Urothelium cell line (cell line): ENCODE results near the gene CCR3.
A peak's percentile ranks its signal among the peaks of the same experiment; 100 is the strongest.

ENCODE experiments used
- DNase-seq: peaks from one replicate; pipeline ENCODE4 v3.0.0; 2011; ENCODE audit warnings: low spot score, mixed read lengths
- FAIRE-seq: peaks from 2 replicates; lab custom pipeline; 2011; peaks lifted over from hg19 to GRCh38; lab: Jason Lieb, UNC

Gene CCR3

GRCh38 chr3:46218196-46218709, 24.0 kb upstream of the CCR3 start:
- no peak for DNase-seq
- FAIRE-seq, result no peak

- FAIRE-seq, result no peak
- no peak for DNase-seq
These were observed 20.9 kb upstream of the CCR3 start for GRCh38 chr3:46221391-46221790.

- FAIRE-seq (no peak), DNase-seq (no peak)
These were observed 20.3 kb upstream of the CCR3 start for GRCh38 chr3:46221938-46222337.

- FAIRE-seq (no peak), DNase-seq (no peak)
These were observed 19.7 kb upstream of the CCR3 start for GRCh38 chr3:46222435-46223161.

GRCh38 chr3:46228260-46229242, 13.7 kb upstream of the CCR3 start:
- FAIRE-seq (peak; percentile 48), DNase-seq (peak; percentile 51)

GRCh38 chr3:46231323-46231722, 10.9 kb upstream of the CCR3 start:
- DNase-seq, result no peak
- FAIRE-seq, result no peak

GRCh38 chr3:46233194-46233593, 9.1 kb upstream of the CCR3 start:
- DNase-seq (no peak), FAIRE-seq (no peak)

- DNase-seq (no peak), FAIRE-seq (no peak)
These were observed 6.8 kb upstream of the CCR3 start for GRCh38 chr3:46235425-46235824.

DNA sequence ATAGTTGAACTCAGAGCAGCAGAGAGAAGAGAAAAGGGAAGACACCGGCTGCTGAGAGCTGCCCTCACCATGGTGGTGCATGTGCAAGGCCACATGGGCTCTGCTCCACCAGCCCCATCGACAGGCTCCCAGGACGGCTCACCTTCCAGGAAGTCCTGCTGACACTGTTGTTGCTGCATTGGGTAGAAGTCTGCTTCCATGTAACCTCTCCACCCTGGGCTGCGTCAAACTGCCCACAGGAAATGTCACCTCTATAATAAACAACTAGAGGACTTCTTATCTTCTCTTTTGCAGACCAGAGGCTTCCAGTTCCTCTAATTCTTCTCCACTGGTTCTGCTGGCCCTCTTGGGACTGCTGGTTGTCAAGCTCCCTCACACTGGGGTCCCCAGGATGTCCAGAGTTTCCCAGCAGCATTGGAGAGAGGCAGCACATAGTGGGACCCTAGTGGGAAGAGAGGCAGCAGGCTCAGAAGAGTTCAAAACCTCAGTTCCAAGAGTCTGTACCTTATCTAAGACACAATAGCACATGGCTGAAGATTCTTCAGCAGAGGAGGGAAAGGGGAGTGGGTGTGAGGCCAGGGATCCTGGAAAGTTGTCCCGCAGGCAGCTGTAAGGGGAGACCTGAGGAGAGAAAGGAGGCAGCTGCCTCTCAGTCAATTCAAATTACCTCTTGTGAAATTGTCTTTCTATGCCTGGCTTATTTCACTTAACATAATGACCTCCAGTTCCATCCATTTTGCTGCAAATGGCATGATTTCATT, 5.8 kb upstream of the CCR3 start:
- FAIRE-seq (peak; percentile 44), DNase-seq (no peak)

DNA sequence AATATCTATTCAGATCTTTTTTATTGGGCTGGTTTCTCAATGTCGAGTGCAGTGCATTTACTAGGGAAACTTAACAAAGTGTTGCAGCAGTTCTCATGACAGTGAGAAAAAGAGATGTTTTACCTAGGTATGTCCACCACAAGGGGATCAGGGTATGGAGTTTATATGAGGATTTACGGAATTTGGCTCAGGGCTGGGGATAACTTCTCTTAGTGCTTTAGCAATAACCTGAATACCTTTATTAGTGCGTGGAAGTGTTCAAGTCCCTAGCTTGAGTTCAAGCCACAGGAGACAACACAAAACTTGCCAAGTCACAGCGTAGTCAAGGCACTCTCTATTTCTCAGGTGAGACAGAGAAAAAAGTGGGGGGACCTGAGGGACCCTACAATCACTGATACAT, 3.9 kb upstream of the CCR3 start:
- FAIRE-seq (no peak), DNase-seq (no peak)

GRCh38 chr3:46239301-46239938, 2.8 kb upstream of the CCR3 start:
- DNase-seq (no peak), FAIRE-seq (no peak)

DNA sequence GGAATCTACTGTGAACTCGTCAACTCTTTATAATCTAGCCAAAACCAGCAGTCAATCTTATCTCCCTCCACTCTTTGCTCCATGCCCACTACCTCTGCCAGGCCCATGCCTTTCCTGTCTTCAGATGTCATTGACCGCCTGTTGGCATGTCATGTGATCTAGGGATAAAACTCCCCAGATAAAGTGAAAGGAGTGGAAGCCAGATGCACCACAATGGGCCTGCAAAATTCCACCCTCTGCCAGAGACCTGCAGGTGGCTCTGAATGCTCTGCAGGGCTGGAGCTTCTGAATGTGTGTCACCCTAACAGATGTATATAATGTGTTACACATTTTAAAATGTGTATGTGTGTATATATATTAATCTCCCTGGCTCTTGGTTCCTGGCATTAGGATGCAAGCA, 2.3 kb upstream of the CCR3 start:
- no peak for FAIRE-seq
- no peak for DNase-seq

DNA sequence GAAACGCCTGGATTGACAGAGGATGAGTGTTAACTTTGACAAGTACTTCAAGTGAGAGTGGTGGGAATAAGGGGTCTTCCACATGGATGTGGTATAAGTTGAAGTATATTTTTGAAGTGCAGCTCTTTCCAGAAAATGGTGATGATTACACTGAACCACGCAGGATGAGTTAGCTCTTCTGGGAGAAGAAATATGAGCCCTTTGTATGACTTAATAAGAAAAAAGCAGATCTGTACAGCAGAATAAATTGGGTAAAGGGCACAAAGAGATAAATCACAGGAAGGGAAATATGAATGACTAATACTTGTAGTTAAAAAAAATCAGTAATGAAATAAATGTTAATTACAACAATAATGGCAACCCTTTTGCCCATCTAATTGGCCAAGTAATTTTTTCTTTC, 1.3 kb downstream of the CCR3 start:
- FAIRE-seq (no peak), DNase-seq (no peak)

DNA sequence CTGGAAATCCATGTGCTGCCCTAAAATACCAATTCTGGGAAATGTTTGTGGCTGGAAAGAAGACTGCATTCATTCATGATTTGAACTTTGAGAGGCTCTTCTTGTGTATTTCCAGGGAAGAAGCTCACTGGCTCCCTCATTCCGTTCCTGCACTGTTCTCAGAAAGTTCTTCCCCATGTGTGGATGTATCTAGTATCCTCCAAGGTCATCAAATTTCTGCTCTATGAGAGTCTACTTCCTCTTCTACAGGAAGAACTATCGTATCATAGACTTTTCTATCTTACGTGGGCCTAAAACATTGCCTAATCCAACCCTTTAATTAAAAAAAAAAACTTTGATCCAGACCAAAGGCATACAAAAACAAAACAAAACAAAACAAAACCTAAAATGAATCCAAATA, 2.9 kb downstream of the CCR3 start:
- FAIRE-seq (no peak), DNase-seq (no peak)

DNA sequence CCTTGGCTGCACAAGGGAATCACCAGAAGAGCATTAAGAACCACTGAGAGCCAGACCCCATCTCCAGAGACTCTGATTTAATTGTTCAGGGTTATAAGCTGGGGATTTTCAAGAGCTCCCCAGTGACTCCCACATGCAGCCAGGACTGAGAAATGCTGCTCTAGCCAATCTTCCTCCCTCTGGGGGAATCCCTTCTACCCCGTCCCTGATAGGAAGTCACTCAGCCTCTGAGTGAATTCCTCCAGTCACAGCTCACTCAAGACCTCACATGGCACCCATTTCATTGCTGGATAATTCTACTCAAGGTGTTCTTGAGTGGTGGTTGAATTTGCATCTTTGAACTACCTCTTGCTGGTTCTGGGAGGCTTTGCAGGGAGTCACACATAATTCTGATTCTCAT, 10.7 kb downstream of the CCR3 start:
- DNase-seq (no peak), FAIRE-seq (no peak)

DNA sequence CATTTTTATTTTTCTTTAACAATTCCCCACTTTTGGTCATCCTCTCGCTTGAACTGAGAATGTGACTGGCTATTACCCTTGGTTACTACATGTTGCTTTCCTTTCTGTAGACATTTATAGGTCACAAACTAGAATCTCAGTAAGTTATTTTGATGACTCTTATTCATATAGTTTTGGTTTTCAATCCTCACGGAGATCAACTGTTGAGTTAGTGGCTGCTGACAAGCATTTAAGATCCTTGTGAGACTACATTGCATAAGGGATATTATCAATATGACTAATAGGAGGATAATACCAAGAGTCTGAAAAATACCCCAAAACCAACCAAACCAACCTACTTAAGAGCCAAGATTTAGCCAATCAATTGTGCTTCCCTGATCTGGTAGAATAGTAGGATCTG, 16.3 kb downstream of the CCR3 start:
- FAIRE-seq, result no peak
- no peak for DNase-seq

DNA sequence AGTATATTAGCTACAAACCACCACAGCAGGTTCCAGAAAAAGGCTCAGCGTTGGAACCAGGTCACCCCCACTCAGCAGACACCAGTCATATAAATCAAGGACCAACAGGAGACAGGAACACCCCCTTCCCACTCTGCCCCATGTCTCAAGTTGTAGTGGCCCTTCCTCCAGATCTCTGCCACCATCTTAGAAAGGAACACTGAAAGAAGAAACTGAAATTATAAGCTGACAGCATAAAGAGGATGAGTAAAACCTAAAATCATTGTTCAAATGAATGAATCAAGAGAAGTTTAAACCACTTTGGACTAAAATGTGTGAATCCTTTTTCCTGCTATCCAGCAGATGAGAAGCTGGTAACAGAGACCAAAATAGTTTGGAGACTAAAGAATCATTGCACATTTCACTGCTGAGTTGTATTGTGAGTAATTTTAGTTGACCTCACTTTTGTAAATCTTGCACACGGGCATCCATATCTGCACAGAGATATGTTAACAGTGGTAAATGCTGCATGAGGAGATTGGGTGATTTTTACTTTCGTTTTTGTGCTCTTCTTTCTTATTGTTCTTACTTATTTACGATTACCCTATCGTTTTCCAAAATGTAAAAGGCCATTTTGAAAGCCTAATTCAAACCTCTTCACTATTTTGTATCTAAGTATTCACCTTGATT, 19.8 kb downstream of the CCR3 start:
- no peak for DNase-seq
- FAIRE-seq, result no peak

DNA sequence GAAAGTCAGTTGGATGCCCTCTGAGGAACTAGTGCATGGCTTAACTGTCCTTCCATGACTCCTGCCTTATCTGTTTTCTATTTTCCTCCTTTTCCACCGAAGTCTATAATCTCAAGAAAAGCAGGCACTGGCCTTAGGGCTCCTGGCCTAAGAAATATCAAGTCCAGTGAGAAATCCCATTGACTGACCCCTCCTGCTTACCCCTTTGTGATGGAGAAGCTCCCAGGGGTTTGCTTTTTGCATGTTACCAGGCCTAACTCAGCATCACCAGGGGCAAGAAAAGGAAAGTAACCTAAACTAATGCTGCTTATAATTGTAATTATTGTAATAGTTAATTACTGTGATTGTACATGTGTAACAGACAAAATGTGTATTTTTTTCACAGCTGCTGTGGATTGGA, 21.7 kb downstream of the CCR3 start:
- DNase-seq, result no peak
- FAIRE-seq, result no peak

DNA sequence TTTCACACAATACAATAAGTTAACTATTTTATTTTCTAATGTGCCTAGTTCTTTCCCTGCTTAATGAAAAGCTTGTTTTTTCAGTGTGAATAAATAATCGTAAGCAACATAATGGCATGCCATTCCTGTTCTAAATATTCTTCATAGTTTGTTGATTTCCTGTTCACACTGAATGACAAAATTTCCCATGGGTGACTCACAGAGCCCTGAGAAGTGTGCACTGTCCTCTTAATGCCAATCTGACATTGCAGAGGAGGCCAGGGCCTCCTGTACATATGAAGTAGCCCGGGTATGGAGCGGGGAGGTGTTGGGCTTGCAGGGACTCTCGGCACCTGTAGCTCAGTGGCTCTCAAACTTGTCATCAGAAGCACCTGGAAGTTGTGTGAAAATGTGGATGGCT, 24.3 kb downstream of the CCR3 start:
- FAIRE-seq (no peak), DNase-seq (peak; percentile 39)

DNA sequence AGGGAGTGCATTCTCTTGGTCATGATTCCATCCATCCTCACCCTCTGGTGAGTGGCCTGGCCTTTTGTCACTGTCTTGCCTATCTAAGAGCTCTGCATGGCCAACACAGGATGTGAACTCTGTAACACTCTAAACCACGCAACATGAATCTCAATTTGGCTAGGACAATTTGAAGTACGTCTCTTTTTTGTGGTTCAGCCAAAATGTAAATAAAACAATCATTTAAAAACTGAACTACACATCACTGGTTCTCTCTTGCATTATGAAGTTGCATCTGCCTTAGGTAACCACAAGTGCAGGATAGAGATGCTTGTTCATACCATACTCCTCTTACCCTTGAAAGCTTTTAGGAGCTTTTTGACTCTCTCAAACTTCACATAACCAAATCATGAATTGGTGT, 27.3 kb downstream of the CCR3 start:
- DNase-seq, result no peak
- FAIRE-seq, result no peak
